K562 (cell line): Measurements from ENCODE around the gene ARL3. TPM values are rescaled to one million over a fixed set of nuclear protein-coding genes. Genes with fewer than 3 reads are reported as not detected.

ENCODE experiments used
- ASH1L ChIP-seq: fragments of 450-650 bp; IDR thresholded peaks from 2 replicates; pipeline ENCODE4 v1.6.1; 2018; ENCODE audit warnings: borderline replicate concordance, mild to moderate bottlenecking, low read depth; ENCODE audit not compliant: partially characterized antibody
- BRF2 ChIP-seq: IDR thresholded peaks from 3 replicates; pipeline ENCODE4 v1.6.1; 2011; ENCODE audit warnings: borderline replicate concordance, mild to moderate bottlenecking; ENCODE audit not compliant: insufficient read length, insufficient read depth
- CBX5 ChIP-seq: IDR thresholded peaks from 2 replicates; pipeline ENCODE4 v1.6.1; 2014; ENCODE audit warnings: low read depth, borderline replicate concordance
- CREB5 ChIP-seq: fragments of 250-450 bp; sonication (Bioruptor Pico); IDR thresholded peaks from 2 replicates; pipeline ENCODE4 v1.5.0; 2020; ENCODE audit warnings: mild to moderate bottlenecking
- ERF ChIP-seq: fragments of 450-650 bp; formaldehyde crosslinking; IDR thresholded peaks from 2 replicates; pipeline ENCODE4 v1.4.0; 2020; ENCODE audit warnings: mild to moderate bottlenecking, mixed read lengths
- HCFC1 ChIP-seq: IDR thresholded peaks from 2 replicates; pipeline ENCODE4 v1.6.1; 2012; ENCODE audit warnings: low read depth, low read length, improper control_type of control experiment
- NKRF ChIP-seq: fragments of 450-650 bp; IDR thresholded peaks from 2 replicates; pipeline ENCODE4 v1.6.1; 2016; ENCODE audit warnings: borderline replicate concordance
- NR4A1 ChIP-seq, 2 experiments: fragments of 250-450 bp in 1 of 2; fragments of 450-650 bp in 1 of 2; sonication (Bioruptor Pico) in 1 of 2; IDR thresholded peaks; 2 replicates each; pipeline versions ENCODE4 v1.4.0 to v1.6.1; 2016 to 2020; ENCODE audit warnings: mild to moderate bottlenecking in 2 of 2, missing compliant biosample characterization in 1 of 2, missing genetic modification characterization in 1 of 2, moderate library complexity in 1 of 2
- POLR2B ChIP-seq: fragments of 450-650 bp; IDR thresholded peaks from 2 replicates; pipeline ENCODE4 v1.6.1; 2018; ENCODE audit warnings: low read depth; ENCODE audit not compliant: partially characterized antibody
- SMAD2 ChIP-seq: fragments of 150-350 bp; IDR thresholded peaks from 2 replicates; pipeline ENCODE4 v1.6.1; 2014; ENCODE audit warnings: low read depth, mild to moderate bottlenecking, low read length
- SRF ChIP-seq, 2 experiments: fragments of 250-450, 450-650 bp in 1 of 2; sonication (Bioruptor Pico) in 1 of 2; sonication (generic) in 1 of 2; formaldehyde crosslinking; IDR thresholded peaks; 2 replicates each; pipeline versions ENCODE4 v1.5.0 to v1.5.1; 2020 to 2022; ENCODE audit warnings: mild to moderate bottlenecking in 1 of 2, missing genetic modification reagents in 1 of 2
- TAF7 ChIP-seq: fragments of 450-650 bp; IDR thresholded peaks from 2 replicates; pipeline ENCODE4 v1.6.1; 2016; ENCODE audit warnings: missing genetic modification characterization, missing compliant biosample characterization
- TFAP4 ChIP-seq: sonication (generic); formaldehyde crosslinking; IDR thresholded peaks from 2 replicates; pipeline ENCODE4 v1.8.0; 2022; ENCODE audit warnings: missing genetic modification reagents, mild to moderate bottlenecking, moderate library complexity, borderline replicate concordance
- TFE3 ChIP-seq: fragments of 450-650 bp; formaldehyde crosslinking; IDR thresholded peaks from 2 replicates; pipeline ENCODE4 v1.4.0; 2020; ENCODE audit warnings: mild to moderate bottlenecking, mixed read lengths
- TRIM24 ChIP-seq, 2 experiments: fragments of 450-650 bp; IDR thresholded peaks; 2 replicates each; pipeline ENCODE4 v1.6.1; 2016
- ZBED1 ChIP-seq: IDR thresholded peaks from 2 replicates; pipeline ENCODE4 v1.6.1; 2014
- ZNF24 ChIP-seq: fragments of 450-650 bp; IDR thresholded peaks from 2 replicates; pipeline ENCODE4 v1.6.1; 2016
- ZNF316 ChIP-seq: fragments of 450-650 bp; IDR thresholded peaks from 2 replicates; pipeline ENCODE4 v1.6.1; 2016
- ZNF696 ChIP-seq: fragments of 250-450 bp; sonication (Bioruptor Pico); conservative IDR thresholded peaks from 2 replicates; pipeline ENCODE4 v1.4.0; 2020; ENCODE audit warnings: mild to moderate bottlenecking, moderate library complexity
- ZNF79 ChIP-seq: fragments of 250-450 bp; sonication (Bioruptor Pico); IDR thresholded peaks from 2 replicates; pipeline ENCODE4 v1.4.0; 2020; ENCODE audit warnings: low read depth, mild to moderate bottlenecking, moderate library complexity
- polyA plus RNA-seq, 8 experiments: library from polyadenylated mRNA; depleted of rRNA in 4 of 8; stranded (reverse) in 5 of 8; unstranded in 3 of 8; fragments of >200 nt; fragmentation: Nextera tagmentation in 2 of 8; fragmentation: Illumina TruSeq in 1 of 8; extraction: Ambion mirVana in 2 of 8; extraction: Trizol in 1 of 8; gene quantifications; 2 replicates each; pipeline versions ENCODE4 v1.2.1 to v1.2.3, GENCODE V29; 2011 to 2014; ENCODE audit warnings: inconsistent platforms in 1 of 8, missing spikeins in 1 of 8
- total RNA-seq, 7 experiments: library from RNA; depleted of rRNA in 6 of 7; stranded (reverse); fragments of >200 nt in 6 of 7; fragmentation: Illumina TruSeq in 2 of 7; extraction: Trizol in 2 of 7; gene quantifications; 2 replicates each; pipeline versions ENCODE4 v1.2.1 to v1.2.3, GENCODE V29; 2011 to 2021; ENCODE audit warnings: low replicate concordance in 1 of 7

Gene ARL3
- total and polyA plus RNA-seq, 9 of the 15 experiments (the other 6 are each of a cell fraction or from before 2014, with no cell fraction given), result 2.9 to 8.9 (median 4.8) TPM

- peak; percentile 98 for TF ChIP-seq NKRF
- no peak for TF ChIP-seq NR4A1 (CRISPR knock-in tag; IDR thresholded peaks at IDR 0.05)
- TF ChIP-seq NR4A1 (tag; IDR thresholded peaks at IDR 0.05), result no peak
- no peak for TF ChIP-seq CREB5
- TF ChIP-seq ZBED1, result no peak
- TF ChIP-seq SRF (CRISPR knock-in tag; IDR thresholded peaks at IDR 0.05), result no peak
- no peak for TF ChIP-seq CBX5
- TF ChIP-seq HCFC1, result no peak
- no peak for TF ChIP-seq TFE3 (CRISPR knock-in tag)
- TF ChIP-seq ZNF696 (CRISPR knock-in tag), result no peak
- TF ChIP-seq ERF (CRISPR knock-in tag), result no peak
- TF ChIP-seq TAF7 (tag), result no peak
- no peak for TF ChIP-seq BRF2
- no peak for TF ChIP-seq ZNF316
- no peak for TF ChIP-seq SMAD2
- TF ChIP-seq ZNF79 (CRISPR knock-in tag), result no peak
- no peak for TF ChIP-seq TFAP4 (CRISPR knock-in tag)
- TF ChIP-seq ZNF24, result no peak
- TF ChIP-seq POLR2B, result no peak
- TF ChIP-seq TRIM24 (IDR thresholded peaks at IDR 0.05), result no peak
- TF ChIP-seq ASH1L, result no peak
Observed at GRCh38 chr10:102714621-102715455, 641 bp upstream of the ARL3 start, which contains the start of gene SFXN2 (continued).
